GM13977 (cell line): ENCODE results near the gene DLG4.

Source experiments
- DNase-seq: peaks from one replicate; pipeline ENCODE4 v3.0.0; 2012; ENCODE audit warnings: low spot score
- CTCF ChIP-seq: IDR thresholded peaks from 2 replicates; pipeline ENCODE4 v1.5.1; 2012; ENCODE audit warnings: mild to moderate bottlenecking, control low read depth; ENCODE audit not compliant: insufficient read depth; ENCODE audit errors: extremely low read depth, missing control alignments
- in situ Hi-C: fragments of 300-500 bp; cut with MboI; formaldehyde crosslinking; loops from one replicate; pipeline ENCODE4 v1.12.0; 2022; ENCODE audit warnings: low sequenced_read_pairs, low pct_unique_long_range_greater_than_20kb, mixed read lengths, inconsistent platforms; ENCODE audit not compliant: unreplicated experiment

Gene DLG4

GRCh38 chr17:7241090-7241733 is 21.6 kb upstream of the DLG4 start:
- in situ Hi-C loops: no loop called here
- TF ChIP-seq CTCF: no peak
- DNase-seq: no peak

- in situ Hi-C loops: no loop called here
- no peak for DNase-seq
- TF ChIP-seq CTCF: no peak
Measured at GRCh38 chr17:7240375-7240774, 20.7 kb upstream of the DLG4 start.

GRCh38 chr17:7239091-7240027 is 19.7 kb upstream of the DLG4 start, which contains the start of gene PHF23:
Gene PHF23 (minus strand): TSS chr17:7239457. CDS start chr17:7239279, 178 bp downstream.
- peak; percentile 99 for DNase-seq
- in situ Hi-C loops: no loop called here
- no peak for TF ChIP-seq CTCF

- TF ChIP-seq CTCF: no peak
- in situ Hi-C loops: no loop called here
- no peak for DNase-seq
Measured at GRCh38 chr17:7238420-7239090, 18.9 kb upstream of the DLG4 start.

GRCh38 chr17:7237761-7238419 is 18.3 kb upstream of the DLG4 start:
- DNase-seq: peak; percentile 92
- no peak for TF ChIP-seq CTCF
- in situ Hi-C loops: no loop called here

GRCh38 chr17:7237266-7237760 is 17.7 kb upstream of the DLG4 start:
- no peak for TF ChIP-seq CTCF
- in situ Hi-C loops: no loop called here

More at GRCh38 chr17:7237266-7237760, 17.7 kb upstream of the DLG4 start:
- DNase-seq: no peak
